Measurements from ENCODE around the gene PIBF1. TPM values are rescaled to one million over a fixed set of nuclear protein-coding genes. Genes with fewer than 3 reads are reported as not detected.

Gene PIBF1
- total RNA-seq, 4 donors from 2014 or later, result 19.4 to 63.8 (median 40.2) TPM

DNA sequence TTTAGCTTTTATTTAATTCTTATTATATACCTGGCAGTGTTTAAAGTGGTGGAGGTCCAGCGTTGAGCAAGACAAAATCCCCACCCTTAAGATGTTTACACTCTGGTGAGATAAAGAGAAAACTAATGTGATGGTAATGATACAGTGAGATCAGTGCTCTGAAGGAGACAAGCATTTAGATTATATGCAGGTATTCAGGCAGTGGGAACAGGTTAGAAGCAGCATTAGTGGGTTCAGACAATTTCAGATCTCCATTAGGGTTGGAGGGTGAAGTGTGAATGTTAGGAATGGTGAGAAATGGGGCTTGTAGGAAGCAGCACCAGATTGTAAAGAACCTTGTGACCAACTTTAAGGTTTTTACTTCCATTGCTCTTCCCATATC, 39.0 kb downstream of the PIBF1 start:
- Histone ChIP-seq H3K9me3 (no peaks in the 10 kb centered on the region), H3K27me3 (no peaks in the 10 kb centered on the region), H3K4me1 (no peaks in the 10 kb centered on the region), H3K36me3 (peaks cover 0 to 24% (median 0%) of the 10 kb centered on the region in 3 donors), H3K27ac (no peak overlapping the region), H3K4me3 (no peak overlapping the region)
- no peak for DNase-seq (ENCODE audit: low spot score in 2 of 2)
- WGBS, 2 donors, result 63 to 87% methylated on average over 1 of the region's 1 CpG
- TF ChIP-seq CTCF (IDR thresholded peaks at IDR 0.05), result no peak

GRCh38 chr13:72823081-72823480, 41.1 kb downstream of the PIBF1 start:
- peaks cover 0 to 33% (median 0%) of the 10 kb centered on the region in 3 donors for H3K36me3 ChIP-seq
- DNase-seq (ENCODE audit: low spot score in 2 of 2), result no peak
- no peaks in the 10 kb centered on the region for H3K27me3 ChIP-seq
- no peak for TF ChIP-seq EP300 (IDR thresholded peaks at IDR 0.05)
- TF ChIP-seq CTCF (IDR thresholded peaks at IDR 0.05), result no peak
- TF ChIP-seq POLR2A (IDR thresholded peaks at IDR 0.05), result no peak
- H3K27ac ChIP-seq, result no peak overlapping the region
- H3K4me3 ChIP-seq, result no peak overlapping the region
- no peaks in the 10 kb centered on the region for H3K9me3 ChIP-seq
- H3K4me1 ChIP-seq, result no peaks in the 10 kb centered on the region
- WGBS, 2 donors, result 82 to 97% methylated on average over 2 of the region's 2 CpGs

DNA sequence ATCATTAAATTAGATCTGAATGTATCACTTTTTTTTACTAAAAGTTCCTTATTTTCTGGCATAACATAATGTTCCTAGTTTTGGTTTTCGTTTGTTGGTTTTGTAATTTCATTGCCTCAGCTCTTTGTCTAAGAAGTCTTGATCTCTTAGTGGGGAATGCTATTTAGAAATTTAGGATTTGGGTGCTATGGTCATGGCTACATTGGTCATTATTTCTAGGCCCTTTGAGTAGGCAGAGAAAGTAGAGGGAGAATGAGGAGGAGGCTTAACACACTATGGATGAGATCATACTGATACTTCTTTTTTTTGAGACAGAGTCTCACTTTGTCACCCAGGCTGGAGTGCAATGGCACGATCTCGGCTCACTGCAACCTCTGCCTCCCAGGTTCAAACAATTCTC, 41.8 kb downstream of the PIBF1 start:
- Histone ChIP-seq H3K4me3 (no peak overlapping the region), H3K4me1 (no peaks in the 10 kb centered on the region), H3K27me3 (no peaks in the 10 kb centered on the region), H3K36me3 (peaks cover 0 to 40% (median 0%) of the 10 kb centered on the region in 3 donors), H3K27ac (no peak overlapping the region), H3K9me3 (no peaks in the 10 kb centered on the region)
- DNase-seq (ENCODE audit: low spot score in 2 of 2), result no peak
- no peak for TF ChIP-seq EP300 (IDR thresholded peaks at IDR 0.05)
- no peak for TF ChIP-seq POLR2A (IDR thresholded peaks at IDR 0.05)
- no peak for TF ChIP-seq CTCF (IDR thresholded peaks at IDR 0.05)
- WGBS, 2 donors, result 82 to 83% methylated on average over 3 of the region's 3 CpGs

- 96 to 97% methylated on average over 3 of the region's 3 CpGs for WGBS, 2 donors
- no peak for DNase-seq (ENCODE audit: low spot score in 2 of 2)
- Histone ChIP-seq H3K4me1 (no peaks in the 10 kb centered on the region), H3K27ac (no peak overlapping the region), H3K36me3 (peaks cover 0 to 56% (median 0%) of the 10 kb centered on the region in 3 donors), H3K9me3 (no peaks in the 10 kb centered on the region), H3K4me3 (no peak overlapping the region), H3K27me3 (no peaks in the 10 kb centered on the region)
- TF ChIP-seq POLR2A (IDR thresholded peaks at IDR 0.05), result no peak
- no peak for TF ChIP-seq CTCF (IDR thresholded peaks at IDR 0.05)
- no peak for TF ChIP-seq EP300 (IDR thresholded peaks at IDR 0.05)
Observed at GRCh38 chr13:72834601-72835000, 52.7 kb downstream of the PIBF1 start.

DNA sequence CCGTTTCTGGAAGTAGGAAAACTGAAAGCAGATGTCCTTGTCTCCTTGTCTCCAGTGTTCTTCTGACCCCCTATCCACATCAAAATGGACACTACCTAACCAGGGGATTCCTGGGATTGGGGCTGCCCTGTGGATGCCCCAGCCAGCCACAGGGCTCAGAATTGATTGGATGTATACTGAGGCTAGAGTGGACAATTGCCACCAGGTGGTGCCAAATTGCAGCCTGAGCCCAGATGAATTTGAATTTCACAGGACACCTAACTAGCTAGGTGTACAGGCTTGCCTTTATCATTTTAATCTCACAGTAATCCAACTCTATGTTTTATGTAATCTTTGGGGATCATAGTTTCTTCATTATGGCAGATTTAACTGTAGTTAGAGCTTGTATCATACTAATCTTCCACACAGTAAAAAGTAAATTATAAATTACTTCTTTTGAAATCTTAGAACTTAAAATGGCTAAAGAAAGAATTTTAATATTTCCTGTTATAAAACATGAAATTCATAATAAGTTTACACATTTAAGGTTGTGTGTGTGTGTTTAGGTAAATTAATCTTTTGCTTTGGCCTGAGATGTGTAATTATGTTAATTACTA, 58.0 kb downstream of the PIBF1 start:
- WGBS, 2 donors, result 86 to 96% methylated on average over 1 of the region's 1 CpG
- Histone ChIP-seq H3K4me3 (no peak overlapping the region), H3K36me3 (peaks cover 0 to 56% (median 2%) of the 10 kb centered on the region in 3 donors), H3K4me1 (no peaks in the 10 kb centered on the region), H3K9me3 (no peaks in the 10 kb centered on the region), H3K27ac (no peak overlapping the region), H3K27me3 (no peaks in the 10 kb centered on the region)
- TF ChIP-seq POLR2A (IDR thresholded peaks at IDR 0.05) (no peak), CTCF (IDR thresholded peaks at IDR 0.05) (peak; percentile 23 to 38 (median 31))
- no peak for DNase-seq (ENCODE audit: low spot score in 2 of 2)

Measured in tibial nerve (tissue), 4 donors.